NCI-H69 (cell line): Measurements from ENCODE around the gene KRTAP5-1.

Experiments used
- DNase-seq: peaks from one replicate; lab custom pipeline; 2025; lab: John Stamatoyannopoulos, UW

Gene KRTAP5-1

GRCh38 chr11:1572197-1573076 is 12.6 kb downstream of the KRTAP5-1 start, which contains the start of gene DUSP8:
DUSP8 (minus strand) TSS chr11:1572271; CDS start chr11:1565826, 6,445 bp downstream.
- peak; percentile 97 for DNase-seq

- no peak for DNase-seq
Measured at GRCh38 chr11:1571760-1572196, 13.3 kb downstream of the KRTAP5-1 start.

DNA sequence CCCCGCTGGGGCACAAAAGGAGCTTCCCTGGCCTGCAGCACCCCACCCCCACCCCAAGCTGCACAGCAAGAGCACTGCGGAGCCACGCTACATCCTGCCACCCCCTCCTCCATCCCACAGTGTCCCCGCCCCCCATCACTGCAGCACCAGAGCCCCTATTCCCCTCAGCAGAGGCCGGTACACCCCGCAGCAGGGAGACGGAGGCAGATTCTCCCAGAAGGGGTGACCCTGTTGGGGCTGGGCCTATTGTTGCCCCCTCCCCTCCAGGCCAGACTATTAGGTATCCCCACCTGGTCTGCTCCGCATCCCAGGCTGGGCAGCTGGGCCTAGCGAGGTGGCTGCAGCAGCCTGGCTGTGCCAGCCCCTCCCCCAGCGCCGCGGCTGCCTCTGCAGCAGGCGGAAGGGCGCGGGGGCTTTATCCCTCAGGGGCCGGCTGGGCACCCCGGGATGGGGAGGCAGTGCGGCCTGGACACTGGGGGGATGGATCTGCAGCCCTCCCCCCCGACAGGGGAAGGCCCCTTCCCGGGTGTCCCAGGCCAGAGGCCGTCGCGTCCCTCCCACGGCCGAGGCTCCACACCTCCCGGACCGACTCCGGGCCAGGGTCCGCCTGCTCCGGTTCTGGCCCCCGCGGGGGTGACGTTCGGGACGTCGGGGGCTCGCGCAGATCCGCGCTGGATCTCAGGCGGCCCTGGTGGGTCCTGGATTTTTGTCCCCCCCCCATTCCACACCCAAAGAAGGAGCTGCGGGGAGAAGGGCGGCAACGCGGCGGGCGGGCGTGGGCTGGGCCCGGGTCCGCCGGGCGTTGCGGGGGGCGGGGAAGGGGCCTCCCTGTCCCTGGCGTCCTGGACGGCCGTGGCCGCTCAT is 14.0 kb downstream of the KRTAP5-1 start:
- peak; percentile 75 for DNase-seq

DNA sequence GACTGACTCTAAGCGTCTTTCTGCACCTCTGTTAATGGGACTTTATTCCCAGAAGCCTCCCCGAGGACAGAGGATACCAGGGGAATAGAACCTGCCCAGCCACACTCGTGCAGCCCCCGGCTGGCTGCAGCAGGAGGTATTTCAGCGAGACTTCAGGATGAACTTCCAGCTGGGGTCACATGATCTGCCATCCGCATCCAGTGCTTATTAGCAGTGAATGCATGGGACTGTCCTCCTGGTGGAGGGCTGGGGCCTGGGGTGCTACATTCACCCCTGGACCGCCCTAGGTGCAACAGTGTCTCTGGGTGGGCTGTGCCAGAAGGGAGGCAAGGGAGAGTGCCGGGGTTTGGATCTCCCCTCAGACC is 14.6 kb downstream of the KRTAP5-1 start:
- DNase-seq = peak; percentile 55

GRCh38 chr11:1570001-1570453 is 15.1 kb downstream of the KRTAP5-1 start:
- no peak for DNase-seq

DNA sequence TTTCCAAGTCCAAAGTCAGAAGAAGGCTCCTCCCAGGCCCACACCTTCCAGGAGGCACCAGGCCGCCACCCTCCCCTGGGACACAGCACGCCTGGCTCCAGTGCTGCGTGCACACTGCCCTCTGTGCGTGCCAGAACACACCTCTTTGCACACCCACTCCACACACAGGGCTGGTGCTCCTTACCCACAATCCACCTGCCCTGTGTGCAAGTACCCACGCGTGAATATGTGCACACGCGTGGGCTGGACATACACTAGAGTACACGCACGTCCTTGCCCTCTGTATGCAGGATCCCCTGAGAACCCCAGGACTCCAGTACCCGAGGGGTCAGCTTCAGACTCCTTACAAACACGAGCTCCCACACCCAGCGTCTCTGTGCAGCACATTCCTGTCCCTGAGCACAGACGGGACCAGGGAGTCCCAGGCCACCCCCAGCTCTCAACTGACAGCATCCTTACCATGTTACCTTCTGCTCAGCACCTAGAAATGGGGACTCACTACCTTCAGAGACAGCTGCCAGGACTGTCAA is 15.8 kb downstream of the KRTAP5-1 start:
- DNase-seq = peak; percentile 23

GRCh38 chr11:1568441-1568911 is 16.6 kb downstream of the KRTAP5-1 start:
- DNase-seq = peak; percentile 61

GRCh38 chr11:1567721-1568100 is 17.4 kb downstream of the KRTAP5-1 start:
- no peak for DNase-seq

DNA sequence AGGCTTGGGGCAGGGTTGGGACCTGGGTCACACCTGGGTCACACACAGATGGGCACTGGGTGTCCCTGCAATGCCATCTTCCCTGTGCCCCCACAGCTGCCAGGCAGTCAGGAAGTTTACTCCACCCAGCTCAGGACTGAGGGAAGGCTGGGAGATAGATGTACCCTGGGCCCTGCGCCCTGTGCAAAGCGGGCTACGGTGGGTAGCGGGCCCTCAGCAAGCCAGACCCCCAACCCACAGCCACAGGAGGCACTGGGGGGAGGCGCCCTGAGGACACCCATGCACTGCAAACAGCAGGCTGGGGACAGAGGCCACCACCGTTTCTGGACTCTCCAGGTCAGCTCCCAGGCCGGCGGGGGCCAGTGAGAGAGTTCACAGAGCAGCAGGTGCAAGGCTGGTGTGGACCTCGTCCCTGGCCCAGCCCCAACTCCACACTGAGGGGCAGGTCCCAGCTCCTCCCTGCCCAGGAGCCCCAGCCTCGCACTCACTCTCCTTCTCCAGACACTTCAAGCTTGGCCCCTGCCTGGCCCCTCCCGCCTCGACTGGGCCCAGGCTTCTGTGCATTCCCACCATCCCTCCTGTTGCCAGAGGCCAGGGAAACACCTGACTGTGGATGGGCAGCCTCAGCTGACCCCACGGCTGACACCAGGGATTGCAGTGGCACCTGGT is 17.9 kb downstream of the KRTAP5-1 start:
- no peak for DNase-seq

- no peak for DNase-seq
Measured at GRCh38 chr11:1566381-1567051, 18.6 kb downstream of the KRTAP5-1 start.

GRCh38 chr11:1565904-1566247 is 19.2 kb downstream of the KRTAP5-1 start:
- DNase-seq = no peak

DNA sequence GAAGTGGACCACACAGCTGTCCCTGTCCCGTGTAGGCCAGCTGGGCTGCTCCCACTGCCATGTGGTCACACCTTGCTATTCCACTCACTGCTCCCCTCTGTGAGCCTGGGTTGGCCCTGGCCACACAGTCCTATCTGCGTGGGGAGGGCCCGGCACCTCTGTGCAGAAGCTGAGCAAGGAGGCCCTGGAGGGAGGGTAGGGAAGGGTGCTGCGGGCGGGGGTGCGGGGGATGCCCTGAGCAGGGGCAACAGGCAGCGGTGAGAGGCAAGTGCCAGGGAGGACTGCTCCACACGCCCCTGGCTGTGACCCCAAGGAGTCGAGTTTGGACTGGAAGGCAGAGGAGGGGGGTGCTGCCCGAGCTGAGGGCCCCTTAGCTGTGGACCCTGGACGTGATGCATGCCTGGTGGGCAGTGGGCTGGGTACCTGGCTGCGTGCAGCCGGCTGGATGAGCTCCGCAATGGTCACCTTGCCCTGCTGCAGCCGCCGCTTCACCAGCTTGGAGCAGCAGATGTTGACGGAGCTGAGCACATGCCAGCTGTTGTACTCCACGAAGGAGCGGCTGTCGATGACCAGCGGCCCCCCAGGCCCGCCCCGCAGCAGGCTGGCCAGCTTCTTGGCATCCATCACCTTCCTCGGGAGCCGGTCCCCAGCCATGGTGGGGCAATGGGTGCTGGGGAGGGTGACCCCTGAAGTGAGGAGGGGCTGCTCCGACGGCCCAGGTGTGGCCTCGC is 19.7 kb downstream of the KRTAP5-1 start:
- DNase-seq = peak; percentile 36

DNA sequence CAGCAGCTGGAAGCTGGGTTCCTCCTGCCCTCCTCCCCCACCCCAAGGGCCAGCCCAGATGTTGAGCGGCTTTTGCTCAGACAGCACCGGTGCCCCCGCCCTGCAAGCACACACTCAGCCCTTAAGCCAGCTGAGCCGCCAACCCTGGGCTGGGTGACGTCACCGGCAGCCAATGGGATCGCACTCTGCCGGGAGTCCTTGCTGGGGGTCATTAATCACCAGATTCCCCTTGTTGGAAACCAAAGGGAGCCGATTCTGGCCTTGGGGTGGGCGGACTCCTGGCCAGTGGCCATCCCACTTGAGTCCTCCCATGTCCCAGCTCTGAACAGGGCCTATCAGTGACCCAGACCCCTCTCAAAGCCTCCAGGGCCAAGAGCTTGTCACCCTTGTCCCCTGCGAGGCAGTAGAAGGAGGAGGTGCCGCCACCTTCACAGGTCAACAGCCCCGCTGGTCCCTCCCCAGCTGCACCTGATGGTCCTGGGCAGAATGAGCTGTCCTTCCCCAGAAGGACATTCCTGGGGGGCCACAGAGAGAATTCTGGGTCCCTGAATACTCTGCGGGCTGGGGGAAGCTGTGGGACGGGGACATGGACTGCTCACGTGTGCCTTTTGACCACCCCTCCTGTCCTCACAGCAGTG is 20.4 kb downstream of the KRTAP5-1 start:
- peak; percentile 95 for DNase-seq

- peak; percentile 54 for DNase-seq
Measured at GRCh38 chr11:1563697-1564534, 21.2 kb downstream of the KRTAP5-1 start.

DNA sequence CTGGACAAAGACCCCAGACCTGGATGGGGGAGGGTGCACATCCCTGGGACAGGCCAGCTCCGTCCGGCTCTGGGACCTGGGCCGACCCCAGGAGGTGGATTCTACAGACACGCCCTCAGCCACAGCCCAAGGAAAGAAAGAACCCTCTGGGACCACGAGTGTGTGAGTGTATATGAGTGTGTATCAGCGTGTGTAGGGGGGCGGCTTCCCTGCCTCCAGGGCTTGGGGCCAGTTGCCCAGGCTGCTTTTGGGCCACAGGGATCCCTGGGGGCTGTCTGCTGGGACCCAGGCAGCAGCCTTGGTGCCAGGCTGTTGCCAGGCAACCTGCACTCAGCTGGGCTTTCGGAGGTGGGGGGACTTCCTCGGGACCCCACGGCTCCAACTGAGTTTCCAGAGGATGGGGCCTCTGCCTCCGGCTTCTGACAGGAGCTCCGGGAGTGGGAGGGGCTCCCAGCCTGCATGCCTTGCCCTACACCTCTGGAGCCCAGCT is 21.9 kb downstream of the KRTAP5-1 start:
- DNase-seq = no peak

GRCh38 chr11:1562469-1563148 is 22.5 kb downstream of the KRTAP5-1 start:
- no peak for DNase-seq

DNA sequence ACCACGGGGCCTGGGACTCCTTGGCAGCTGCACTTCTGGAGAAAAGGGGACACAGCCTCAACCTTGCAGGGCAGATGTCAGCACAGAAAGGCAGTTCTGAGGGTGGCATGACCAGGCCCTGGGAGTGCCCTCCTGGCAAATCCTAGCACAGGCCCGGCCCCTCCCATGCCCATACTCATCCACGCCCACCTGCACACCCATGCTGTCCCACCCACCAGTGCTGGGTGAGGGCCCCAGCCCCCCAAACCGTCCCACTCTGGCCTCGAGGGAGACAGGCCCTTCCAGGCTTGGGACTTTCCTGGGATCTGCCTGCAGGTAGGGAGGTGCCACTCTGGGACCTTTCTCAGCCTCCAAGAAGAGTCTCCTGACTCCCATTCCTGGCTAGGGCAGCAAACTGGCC is 23.1 kb downstream of the KRTAP5-1 start:
- DNase-seq = no peak

- DNase-seq = no peak
Measured at GRCh38 chr11:1561266-1561665, 23.8 kb downstream of the KRTAP5-1 start.
